ENCODE data around the gene HIPK2.
"Not testable (repeated sequence)": the region's sequence is repeated elsewhere in the genome, so short reads cannot be mapped to it uniquely, and the experiment has no call there.

The HIPK2 gene

DNA sequence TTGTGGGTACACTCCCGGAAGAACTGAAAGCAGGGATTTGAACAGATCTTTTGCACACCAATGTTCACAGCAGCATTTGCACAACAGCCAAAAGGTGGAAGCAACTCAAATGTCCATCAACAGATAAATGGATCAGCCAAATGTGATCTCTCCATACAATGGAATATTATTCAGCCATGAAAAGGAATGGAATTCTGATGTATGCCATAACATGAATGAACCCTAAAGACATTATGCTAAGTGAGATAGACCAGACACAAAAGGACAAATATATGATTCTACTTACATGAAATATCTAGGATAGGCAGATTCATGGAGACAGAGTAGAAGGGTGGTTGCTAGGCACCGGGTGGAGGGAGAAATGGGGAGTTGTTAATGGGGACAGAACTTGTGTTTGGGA, 217.6 kb downstream of the HIPK2 start:
- Histone ChIP-seq H3K4me3 (no peak overlapping the region), H3K9me3 (ENCODE audit: low read depth, low read length) (no peaks in the 10 kb centered on the region), H3K9ac (ENCODE audit: insufficient read length) (no peak overlapping the region), H3K27ac (no peak overlapping the region), H3K36me3 (ENCODE audit: insufficient read depth, low read length) (no peaks in the 10 kb centered on the region)
- TF ChIP-seq FOXP2 (optimal IDR thresholded peaks at IDR 0.05; ENCODE audit: control extremely low read depth, extremely low read length, insufficient read depth) = no peak
- no peak for TF ChIP-seq POLR2AphosphoS5 (IDR thresholded peaks at IDR 0.05; ENCODE audit: borderline replicate concordance, low read depth, low read length)
- TF ChIP-seq EZH2 (IDR thresholded peaks at IDR 0.05) = no peak
- no peak for DNase-seq (ENCODE audit: low read depth, low spot score)

- H3K9ac ChIP-seq (ENCODE audit: insufficient read length) = no peak overlapping the region
- H3K4me3 ChIP-seq = no peak overlapping the region
- no peaks in the 10 kb centered on the region for H3K36me3 ChIP-seq (ENCODE audit: insufficient read depth, low read length)
- H3K9me3 ChIP-seq (ENCODE audit: low read depth, low read length) = no peaks in the 10 kb centered on the region
- no peak for DNase-seq (ENCODE audit: low read depth, low spot score)
- H3K27ac ChIP-seq = no peak overlapping the region
- TF ChIP-seq POLR2AphosphoS5 (IDR thresholded peaks at IDR 0.05; ENCODE audit: borderline replicate concordance, low read depth, low read length) = no peak
- TF ChIP-seq EZH2 (IDR thresholded peaks at IDR 0.05) = no peak
- TF ChIP-seq FOXP2 (optimal IDR thresholded peaks at IDR 0.05; ENCODE audit: control extremely low read depth, extremely low read length, insufficient read depth) = no peak
Measured at GRCh38 chr7:139559364-139560105, 218.3 kb downstream of the HIPK2 start.

DNA sequence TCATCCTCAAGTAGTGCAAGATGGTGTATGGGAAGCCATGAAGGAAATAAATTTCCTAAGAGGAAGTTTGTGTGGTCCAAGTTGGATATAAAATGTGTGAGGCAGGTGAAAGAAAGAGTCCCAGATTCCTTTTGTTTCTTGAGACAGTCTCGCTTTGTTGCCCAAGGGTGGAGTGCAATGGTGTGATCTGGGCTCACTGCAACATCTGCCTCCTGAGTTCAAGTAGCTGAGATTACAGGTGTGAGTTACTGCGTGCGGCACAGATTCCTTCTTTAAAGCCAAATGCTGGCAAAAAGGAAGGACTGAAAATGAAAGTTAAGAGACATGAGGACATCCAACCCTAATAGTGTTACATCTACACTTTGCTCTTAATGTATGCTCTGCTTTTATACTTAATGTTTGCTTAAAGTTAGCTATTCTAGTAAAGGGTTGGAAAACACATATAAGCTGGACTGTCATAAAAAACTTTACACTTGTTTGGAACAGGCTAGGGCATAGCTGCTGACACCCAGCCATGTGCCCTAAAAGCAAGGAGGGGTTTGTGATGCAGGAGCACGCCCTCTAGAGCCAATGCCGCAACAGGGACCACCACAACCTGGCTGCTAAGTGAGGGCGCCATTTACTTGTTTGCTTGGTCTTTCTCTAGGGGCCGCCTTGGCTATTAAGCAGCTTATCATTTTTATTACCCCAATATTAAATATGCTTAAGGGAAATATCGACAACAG, 219.8 kb downstream of the HIPK2 start:
- no peak overlapping the region for H3K4me3 ChIP-seq
- no peaks in the 10 kb centered on the region for H3K36me3 ChIP-seq (ENCODE audit: insufficient read depth, low read length)
- no peak overlapping the region for H3K27ac ChIP-seq
- DNase-seq (ENCODE audit: low read depth, low spot score) = no peak
- no peak overlapping the region for H3K9ac ChIP-seq (ENCODE audit: insufficient read length)
- no peaks in the 10 kb centered on the region for H3K9me3 ChIP-seq (ENCODE audit: low read depth, low read length)
- TF ChIP-seq POLR2AphosphoS5 (IDR thresholded peaks at IDR 0.05; ENCODE audit: borderline replicate concordance, low read depth, low read length) = no peak
- TF ChIP-seq FOXP2 (optimal IDR thresholded peaks at IDR 0.05; ENCODE audit: control extremely low read depth, extremely low read length, insufficient read depth) = no peak
- TF ChIP-seq EZH2 (IDR thresholded peaks at IDR 0.05) = no peak

DNA sequence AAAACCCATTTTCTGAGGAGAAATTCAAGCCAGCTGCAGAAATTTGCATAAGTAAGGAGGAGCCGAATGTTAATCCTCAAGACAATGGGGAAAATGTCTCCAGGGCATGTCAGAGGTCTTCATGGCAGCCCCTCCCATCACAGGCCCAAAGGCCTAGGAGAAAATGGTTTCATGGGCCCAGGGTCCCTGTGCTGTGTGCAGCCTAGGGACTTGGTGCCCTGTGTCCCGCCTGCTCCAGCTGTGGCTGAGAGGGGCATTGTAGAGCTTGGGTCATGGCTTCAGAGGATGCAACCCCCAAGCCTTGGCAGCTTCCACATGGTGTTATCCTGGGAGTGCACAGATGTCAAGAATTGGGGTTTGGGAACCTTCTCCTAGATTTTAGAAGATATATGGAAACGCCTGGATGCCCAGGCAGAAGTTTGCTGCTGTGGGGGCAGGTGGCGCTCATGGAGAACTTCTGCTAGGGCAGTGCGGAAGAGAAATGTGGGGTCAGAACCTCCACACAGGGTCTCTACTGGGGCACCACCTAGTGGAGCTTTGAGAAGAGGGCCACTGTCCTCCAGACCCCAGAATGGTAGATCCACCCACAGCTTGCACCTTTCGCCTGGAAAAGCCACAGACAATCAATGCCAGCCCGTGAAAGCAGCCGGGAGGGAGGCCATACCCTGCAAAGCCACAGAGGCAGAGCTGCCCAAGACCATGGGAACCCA, 223.7 kb downstream of the HIPK2 start:
- H3K27ac ChIP-seq; H3K9ac ChIP-seq (ENCODE audit: insufficient read length); DNase-seq (ENCODE audit: low read depth, low spot score); H3K36me3 ChIP-seq (ENCODE audit: insufficient read depth, low read length); H3K9me3 ChIP-seq (ENCODE audit: low read depth, low read length); H3K4me3 ChIP-seq: not testable (repeated sequence)

GRCh38 chr7:139548302-139549028, 229.3 kb downstream of the HIPK2 start:
- no peak overlapping the region for H3K27ac ChIP-seq
- H3K36me3 ChIP-seq (ENCODE audit: insufficient read depth, low read length) = no peaks in the 10 kb centered on the region
- no peak for DNase-seq (ENCODE audit: low read depth, low spot score)
- H3K4me3 ChIP-seq = no peak overlapping the region
- TF ChIP-seq EZH2 (IDR thresholded peaks at IDR 0.05) = no peak
- no peak for TF ChIP-seq POLR2AphosphoS5 (IDR thresholded peaks at IDR 0.05; ENCODE audit: borderline replicate concordance, low read depth, low read length)
- TF ChIP-seq FOXP2 (optimal IDR thresholded peaks at IDR 0.05; ENCODE audit: control extremely low read depth, extremely low read length, insufficient read depth) = no peak
- no peak overlapping the region for H3K9ac ChIP-seq (ENCODE audit: insufficient read length)
- H3K9me3 ChIP-seq (ENCODE audit: low read depth, low read length) = no peaks in the 10 kb centered on the region

GRCh38 chr7:139544645-139545044, 233.2 kb downstream of the HIPK2 start:
- Histone ChIP-seq H3K9me3 (ENCODE audit: low read depth, low read length) (no peaks in the 10 kb centered on the region), H3K4me3 (no peak overlapping the region), H3K27ac (no peak overlapping the region), H3K9ac (ENCODE audit: insufficient read length) (no peak overlapping the region), H3K36me3 (ENCODE audit: insufficient read depth, low read length) (no peaks in the 10 kb centered on the region)
- TF ChIP-seq POLR2AphosphoS5 (IDR thresholded peaks at IDR 0.05; ENCODE audit: borderline replicate concordance, low read depth, low read length) = no peak
- no peak for TF ChIP-seq EZH2 (IDR thresholded peaks at IDR 0.05)
- no peak for TF ChIP-seq FOXP2 (optimal IDR thresholded peaks at IDR 0.05; ENCODE audit: control extremely low read depth, extremely low read length, insufficient read depth)
- no peak for DNase-seq (ENCODE audit: low read depth, low spot score)

DNA sequence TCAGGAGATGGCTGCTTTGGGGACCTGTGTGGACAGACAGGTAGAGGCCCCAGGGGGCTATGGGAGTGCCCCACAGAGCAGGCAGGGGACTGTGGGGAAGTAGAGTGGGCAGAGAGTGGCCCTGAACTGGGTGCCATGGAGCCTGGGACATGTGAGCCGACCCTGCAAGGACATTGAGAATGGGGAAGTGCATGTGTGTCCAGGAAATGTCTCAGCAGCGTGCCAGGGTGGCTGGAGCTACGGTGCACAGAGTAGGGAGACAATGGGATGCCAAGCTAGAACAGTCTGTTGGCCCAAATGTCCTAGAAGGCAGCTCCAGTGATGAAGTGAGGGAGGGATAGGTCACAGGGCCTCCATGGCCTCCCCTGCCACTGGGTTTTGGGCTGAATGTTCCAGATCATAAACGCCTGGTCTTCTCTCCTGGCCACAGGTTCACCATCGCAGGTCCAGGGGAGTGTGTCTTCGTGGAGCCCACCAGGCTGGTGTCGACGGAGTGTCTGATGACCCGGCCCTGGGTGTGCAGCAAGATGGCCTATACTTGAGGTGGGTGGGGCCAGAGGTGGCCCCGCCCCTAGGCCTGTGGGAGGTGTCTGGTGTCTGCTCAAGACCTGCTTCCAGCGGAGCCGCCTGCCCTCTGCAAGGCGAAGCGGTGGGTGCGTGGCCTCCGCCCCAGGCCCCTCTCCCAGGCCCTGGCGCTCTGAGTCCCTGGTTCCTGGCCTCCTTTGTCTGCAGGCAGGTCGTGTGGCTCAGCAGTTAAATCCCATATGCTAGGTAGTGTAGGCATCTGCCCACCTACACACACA, 233.8 kb downstream of the HIPK2 start:
- Histone ChIP-seq H3K27ac (no peak overlapping the region), H3K4me3 (no peak overlapping the region), H3K36me3 (ENCODE audit: insufficient read depth, low read length) (no peaks in the 10 kb centered on the region), H3K9ac (ENCODE audit: insufficient read length) (no peak overlapping the region), H3K9me3 (ENCODE audit: low read depth, low read length) (no peaks in the 10 kb centered on the region)
- no peak for DNase-seq (ENCODE audit: low read depth, low spot score)
- no peak for TF ChIP-seq POLR2AphosphoS5 (IDR thresholded peaks at IDR 0.05; ENCODE audit: borderline replicate concordance, low read depth, low read length)
- TF ChIP-seq FOXP2 (optimal IDR thresholded peaks at IDR 0.05; ENCODE audit: control extremely low read depth, extremely low read length, insufficient read depth) = no peak
- no peak for TF ChIP-seq EZH2 (IDR thresholded peaks at IDR 0.05)
